ENCODE measurements around the gene HMGB1.
A peak's percentile ranks its signal among the peaks of the same experiment; 100 is the strongest.
"Not testable (repeated sequence)": the region's sequence is repeated elsewhere in the genome, so short reads cannot be mapped to it uniquely, and the experiment has no call there.

HMGB1 gene

GRCh38 chr13:30466358-30466714 lies 600 bp upstream of the HMGB1 start:
- no peak for DNase-seq (ENCODE audit: low read depth in 2 of 2)

GRCh38 chr13:30465343-30465592 lies 468 bp downstream of the HMGB1 start:
- no peak for DNase-seq (ENCODE audit: low read depth in 2 of 2)

- DNase-seq (ENCODE audit: low read depth in 2 of 2), result peak; percentile 77 to 79
These were observed 1.0 kb downstream of the HMGB1 start for GRCh38 chr13:30464496-30465342.

- DNase-seq (ENCODE audit: low read depth in 2 of 2), result peak in 1 of 2 experiments; percentile 27
These were observed 1.8 kb downstream of the HMGB1 start for GRCh38 chr13:30463787-30464495.

GRCh38 chr13:30461279-30462066 lies 4.3 kb downstream of the HMGB1 start:
- DNase-seq (ENCODE audit: low read depth in 2 of 2), result peak; percentile 28 to 39

- no peak for DNase-seq (ENCODE audit: low read depth in 2 of 2)
These were observed 8.3 kb downstream of the HMGB1 start for GRCh38 chr13:30457306-30457891.

GRCh38 chr13:30456290-30456689 lies 9.4 kb downstream of the HMGB1 start:
- DNase-seq (ENCODE audit: low read depth in 2 of 2), result no peak

GRCh38 chr13:30454991-30455390 lies 10.7 kb downstream of the HMGB1 start:
- DNase-seq (ENCODE audit: low read depth in 2 of 2), result no peak

GRCh38 chr13:30453727-30454126 lies 12.0 kb downstream of the HMGB1 start:
- no peak for DNase-seq (ENCODE audit: low read depth in 2 of 2)

GRCh38 chr13:30451476-30451875 lies 14.3 kb downstream of the HMGB1 start:
- DNase-seq (ENCODE audit: low read depth in 2 of 2), result not testable (repeated sequence)

GRCh38 chr13:30450066-30450465 lies 15.7 kb downstream of the HMGB1 start:
- no peak for DNase-seq (ENCODE audit: low read depth in 2 of 2)

GRCh38 chr13:30448441-30448840 lies 17.3 kb downstream of the HMGB1 start:
- no peak for DNase-seq (ENCODE audit: low read depth in 2 of 2)

GRCh38 chr13:30446126-30446500 lies 19.6 kb downstream of the HMGB1 start:
- DNase-seq (ENCODE audit: low read depth in 2 of 2), result no peak

GRCh38 chr13:30443957-30444404 lies 21.8 kb downstream of the HMGB1 start:
- DNase-seq (ENCODE audit: low read depth in 2 of 2), result no peak

GRCh38 chr13:30443491-30443890 lies 22.2 kb downstream of the HMGB1 start:
- DNase-seq (ENCODE audit: low read depth in 2 of 2), result not testable (repeated sequence)

GRCh38 chr13:30442926-30443325 lies 22.8 kb downstream of the HMGB1 start:
- no peak for DNase-seq (ENCODE audit: low read depth in 2 of 2)

GRCh38 chr13:30440910-30441703 lies 24.6 kb downstream of the HMGB1 start:
- DNase-seq (ENCODE audit: low read depth in 2 of 2), result no peak

- no peak for DNase-seq (ENCODE audit: low read depth in 2 of 2)
These were observed 27.4 kb downstream of the HMGB1 start for GRCh38 chr13:30438286-30438685.

- DNase-seq (ENCODE audit: low read depth in 2 of 2), result no peak
These were observed 28.6 kb downstream of the HMGB1 start for GRCh38 chr13:30437177-30437576.

- DNase-seq (ENCODE audit: low read depth in 2 of 2), result no peak
These were observed 29.8 kb downstream of the HMGB1 start for GRCh38 chr13:30435911-30436451.

Data from fibroblast of skin of left quadriceps (primary cell).